Trophoblast cell (in vitro differentiated cells and primary cell): Measurements from ENCODE around the gene SNRNP40.

Experiments
- DNase-seq, 2 donors: peaks; one replicate each; pipeline ENCODE4 v3.0.0-alpha.2; 2016
- H2AFZ ChIP-seq: 2 replicates; pipeline ENCODE4 v1.6.1; 2013; ENCODE audit warnings: low read length, moderate library complexity, mild to moderate bottlenecking; ENCODE audit not compliant: insufficient read depth, poor library complexity
- H2AK5ac ChIP-seq: 2 replicates; pipeline ENCODE4 v1.6.1; 2013; ENCODE audit warnings: mild to moderate bottlenecking, low read length
- H2BK120ac ChIP-seq: 2 replicates; pipeline ENCODE4 v1.6.1; 2013; ENCODE audit warnings: low read length, mild to moderate bottlenecking, moderate library complexity; ENCODE audit not compliant: insufficient read depth, poor library complexity
- H2BK12ac ChIP-seq: 2 replicates; pipeline ENCODE4 v1.6.1; 2013; ENCODE audit warnings: mild to moderate bottlenecking, low read length, moderate library complexity
- H2BK5ac ChIP-seq: 2 replicates; pipeline ENCODE4 v1.6.1; 2013; ENCODE audit warnings: low read length, low read depth, moderate library complexity, mild to moderate bottlenecking; ENCODE audit not compliant: poor library complexity
- H3K14ac ChIP-seq: 2 replicates; pipeline ENCODE4 v1.6.1; 2013; ENCODE audit warnings: mild to moderate bottlenecking, low read length
- H3K18ac ChIP-seq: 2 replicates; pipeline ENCODE4 v1.6.1; 2013; ENCODE audit warnings: mild to moderate bottlenecking, low read length
- H3K23ac ChIP-seq: 2 replicates; pipeline ENCODE4 v1.6.1; 2013; ENCODE audit warnings: low read length
- H3K27ac ChIP-seq: 2 replicates; pipeline ENCODE4 v1.5.1; 2013; ENCODE audit warnings: low read depth, mild to moderate bottlenecking, inconsistent platforms, low read length, moderate library complexity
- H3K27me3 ChIP-seq: 2 replicates; pipeline ENCODE4 v1.6.1; 2013; ENCODE audit warnings: inconsistent platforms, mild to moderate bottlenecking, low read length, moderate library complexity; ENCODE audit not compliant: insufficient read depth
- H3K36me3 ChIP-seq, 2 experiments: 1 replicate in 1 of 2; 2 replicates in 1 of 2; pipeline ENCODE4 v1.6.1; 2013; ENCODE audit warnings: low read length in 2 of 2, mild to moderate bottlenecking in 2 of 2, moderate library complexity in 1 of 2; ENCODE audit not compliant: insufficient read depth in 2 of 2, control insufficient read depth in 1 of 2
- H3K4ac ChIP-seq: 2 replicates; pipeline ENCODE4 v1.6.1; 2013; ENCODE audit warnings: low read depth, mild to moderate bottlenecking, low read length, moderate library complexity
- H3K4me1 ChIP-seq, 2 experiments: 1 replicate in 1 of 2; 2 replicates in 1 of 2; pipeline ENCODE4 v1.6.1; 2013; ENCODE audit warnings: low read length in 2 of 2, mild to moderate bottlenecking in 2 of 2, moderate library complexity in 1 of 2; ENCODE audit not compliant: insufficient read depth in 2 of 2, control insufficient read depth in 1 of 2
- H3K4me2 ChIP-seq: 2 replicates; pipeline ENCODE4 v1.6.1; 2013; ENCODE audit warnings: inconsistent platforms, mild to moderate bottlenecking, low read length, moderate library complexity
- H3K4me3 ChIP-seq: 2 replicates; pipeline ENCODE4 v1.5.1; 2013; ENCODE audit warnings: mild to moderate bottlenecking, low read depth, low read length, inconsistent platforms
- H3K79me1 ChIP-seq: one replicate; pipeline ENCODE4 v1.6.1; 2013; ENCODE audit warnings: low read length
- H3K79me2 ChIP-seq: 2 replicates; pipeline ENCODE4 v1.6.1; 2013; ENCODE audit warnings: low read length, mild to moderate bottlenecking; ENCODE audit not compliant: control insufficient read depth, insufficient read depth, poor library complexity
- H3K9ac ChIP-seq: 2 replicates; pipeline ENCODE4 v1.6.1; 2013; ENCODE audit warnings: mild to moderate bottlenecking, low read length
- H3K9me3 ChIP-seq: 2 replicates; pipeline ENCODE4 v1.6.1; 2013; ENCODE audit warnings: low read depth, mild to moderate bottlenecking, control low read depth, inconsistent platforms, low read length; ENCODE audit not compliant: insufficient read depth
- H4K12ac ChIP-seq: 2 replicates; pipeline ENCODE4 v1.6.1; 2013; ENCODE audit warnings: low read depth, mild to moderate bottlenecking, low read length, moderate library complexity
- H4K8ac ChIP-seq: 2 replicates; pipeline ENCODE4 v1.6.1; 2013; ENCODE audit warnings: low read depth, mild to moderate bottlenecking, low read length, moderate library complexity
- H4K91ac ChIP-seq: one replicate; pipeline ENCODE4 v1.6.1; 2013; ENCODE audit warnings: low read depth, mild to moderate bottlenecking, low read length, moderate library complexity
- WGBS: extraction: QIAGEN DNeasy Blood & Tissue Kit; methylation state at CpG from one replicate; pipeline ENCODE4 v1.1.7; 2013; ENCODE audit warnings: missing lambda C conversion rate; ENCODE audit not compliant: insufficient read length, insufficient coverage; ENCODE audit errors: extremely low coverage; 5-methylcytosine and 5-hydroxymethylcytosine counted together

Gene SNRNP40

DNA sequence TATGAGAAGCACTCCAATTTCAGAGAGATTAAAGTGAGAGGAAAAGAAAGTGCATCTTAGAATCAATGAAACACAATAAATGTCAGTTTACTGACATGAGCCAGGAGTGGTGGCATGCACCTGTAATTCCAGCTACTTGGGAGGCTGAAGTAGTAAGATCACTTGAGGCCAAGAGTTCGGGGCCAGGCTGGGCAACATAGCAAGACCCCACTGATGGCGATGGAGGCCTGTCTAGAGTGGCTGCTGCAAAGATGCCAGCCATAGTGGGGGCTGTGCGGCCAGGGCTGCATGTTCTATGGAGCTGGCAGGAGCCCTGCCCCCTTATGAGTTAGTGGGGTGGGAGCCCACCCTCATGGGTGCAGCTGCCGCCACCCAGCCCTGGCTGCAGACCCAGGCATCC is 27.5 kb upstream of the SNRNP40 start:
- no peak overlapping the region for H4K12ac ChIP-seq

DNA sequence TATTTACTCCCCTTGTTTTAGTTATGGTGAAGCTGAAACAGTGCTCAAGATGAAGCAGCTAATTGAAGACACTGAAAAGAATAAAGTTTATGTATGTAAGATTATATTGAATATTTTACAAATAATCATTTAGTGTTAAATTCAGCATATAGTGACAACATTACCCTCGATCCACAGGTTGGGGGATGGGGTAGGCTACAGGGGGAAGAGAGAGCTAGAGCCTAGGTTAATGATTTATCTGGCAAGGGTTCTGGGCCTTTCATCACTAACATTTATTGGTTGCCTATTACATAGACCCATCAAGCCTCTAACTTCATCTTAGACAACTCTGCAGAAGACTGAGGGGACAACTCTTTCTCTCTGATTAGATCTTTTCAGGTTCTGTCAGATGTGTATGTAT is 21.6 kb upstream of the SNRNP40 start:
- Histone ChIP-seq H3K9ac (no peak overlapping the region), H3K18ac (no peak overlapping the region), H2AK5ac (no peak overlapping the region), H3K79me2 (no peaks in the 10 kb centered on the region), H2BK120ac (no peak overlapping the region), H3K79me1 (no peaks in the 10 kb centered on the region), H2BK12ac (no peak overlapping the region), H3K4me1 (no peaks in the 10 kb centered on the region), H3K4ac (no peak overlapping the region), H3K9me3 (no peaks in the 10 kb centered on the region), H3K14ac (no peak overlapping the region), H4K12ac (no peak overlapping the region), H2BK5ac (no peak overlapping the region), H2AFZ (no peak overlapping the region), H3K27me3 (no peaks in the 10 kb centered on the region), H3K27ac (no peak overlapping the region), H3K23ac (no peak overlapping the region), H4K8ac (no peak overlapping the region), H3K4me2 (no peak overlapping the region), H3K4me3 (no peak overlapping the region), H4K91ac (no peak overlapping the region), H3K36me3 (peaks cover 14 to 18% of the 10 kb centered on the region in 2 experiments)
- no peak for DNase-seq
- no CpG with 5 or more reads among the region's 1 CpG for WGBS

More for the DNA sequence above, 27.5 kb upstream of the SNRNP40 start:
- Histone ChIP-seq H2AFZ (no peak overlapping the region), H3K9me3 (no peaks in the 10 kb centered on the region), H4K8ac (no peak overlapping the region), H4K91ac (no peak overlapping the region), H2BK120ac (no peak overlapping the region), H3K14ac (no peak overlapping the region), H3K4ac (no peak overlapping the region), H3K18ac (no peak overlapping the region), H3K79me1 (no peaks in the 10 kb centered on the region), H3K27ac (no peak overlapping the region), H3K36me3 (peaks cover 11 to 16% of the 10 kb centered on the region in 2 experiments), H3K79me2 (no peaks in the 10 kb centered on the region), H3K9ac (no peak overlapping the region), H2AK5ac (no peak overlapping the region), H2BK5ac (no peak overlapping the region), H3K23ac (no peak overlapping the region), H3K4me2 (no peak overlapping the region), H3K4me1 (no peaks in the 10 kb centered on the region), H3K4me3 (no peak overlapping the region), H2BK12ac (no peak overlapping the region), H3K27me3 (no peaks in the 10 kb centered on the region)
- WGBS: no CpG with 5 or more reads among the region's 4 CpGs
- DNase-seq: no peak

DNA sequence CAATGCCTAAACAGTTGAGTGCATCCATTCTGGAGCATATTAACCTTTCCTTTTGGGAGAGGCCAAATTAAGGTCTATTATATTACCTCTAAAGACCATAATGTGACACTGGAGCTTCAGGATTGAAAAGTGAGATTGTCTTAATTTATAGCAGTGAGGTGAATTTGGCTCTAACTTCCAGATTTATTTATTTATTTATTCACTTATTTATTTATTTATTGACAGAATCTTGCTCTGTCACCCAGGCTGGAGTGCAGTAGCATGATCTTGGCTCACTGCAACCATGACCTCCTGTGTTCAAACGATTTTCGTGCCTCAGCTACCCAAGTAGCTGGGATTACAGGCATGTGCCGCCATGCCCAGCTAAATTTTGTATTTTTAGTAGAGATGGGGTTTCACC is 19.3 kb upstream of the SNRNP40 start:
- Histone ChIP-seq H3K18ac (no peak overlapping the region), H3K9ac (no peak overlapping the region), H3K4ac (no peak overlapping the region), H3K27me3 (no peaks in the 10 kb centered on the region), H4K8ac (no peak overlapping the region), H3K27ac (no peak overlapping the region), H3K9me3 (no peaks in the 10 kb centered on the region), H2BK12ac (no peak overlapping the region), H3K4me1 (no peaks in the 10 kb centered on the region), H3K79me1 (no peaks in the 10 kb centered on the region), H3K4me3 (no peak overlapping the region), H2BK120ac (no peak overlapping the region), H2AFZ (no peak overlapping the region), H3K79me2 (no peaks in the 10 kb centered on the region), H3K23ac (no peak overlapping the region), H3K4me2 (no peak overlapping the region), H2BK5ac (no peak overlapping the region), H3K14ac (no peak overlapping the region), H4K12ac (no peak overlapping the region), H3K36me3 (peaks cover 20 to 23% of the 10 kb centered on the region in 2 experiments), H2AK5ac (no peak overlapping the region), H4K91ac (no peak overlapping the region)
- WGBS: no CpG with 5 or more reads among the region's 3 CpGs
- no peak for DNase-seq

DNA sequence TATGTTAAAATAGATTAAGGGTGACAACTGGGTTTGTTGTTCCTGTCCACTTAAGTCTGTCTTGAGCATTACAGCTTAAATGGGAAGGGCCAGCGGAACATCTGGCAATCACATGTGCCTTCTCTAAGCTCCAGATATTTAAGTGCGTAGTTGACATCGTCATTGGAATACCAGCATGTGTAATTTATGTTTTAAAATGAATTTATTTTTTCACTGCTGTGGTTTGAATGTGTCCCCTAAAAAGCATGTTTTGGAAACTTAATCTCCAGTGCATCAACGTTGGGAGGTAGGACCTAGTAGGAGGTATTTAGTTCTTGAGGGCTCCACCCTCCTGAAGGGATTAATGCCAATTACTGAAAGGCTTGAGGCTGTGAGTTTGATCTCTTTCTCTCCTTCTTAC is 13.6 kb upstream of the SNRNP40 start:
- no peak overlapping the region for H2BK5ac ChIP-seq
- no peak overlapping the region for H3K18ac ChIP-seq
- no CpG with 5 or more reads among the region's 4 CpGs for WGBS
- H2AK5ac ChIP-seq: no peak overlapping the region
- no peak overlapping the region for H2BK120ac ChIP-seq
- H3K27me3 ChIP-seq: no peaks in the 10 kb centered on the region
- H2AFZ ChIP-seq: no peak overlapping the region
- no peaks in the 10 kb centered on the region for H3K4me1 ChIP-seq
- H4K12ac ChIP-seq: no peak overlapping the region
- DNase-seq: no peak
- H3K79me2 ChIP-seq: no peaks in the 10 kb centered on the region
- H3K4me2 ChIP-seq: no peak overlapping the region
- H3K4me3 ChIP-seq: no peak overlapping the region
- no peak overlapping the region for H4K8ac ChIP-seq
- H3K4ac ChIP-seq: no peak overlapping the region
- H3K36me3 ChIP-seq: peaks cover 12 to 15% of the 10 kb centered on the region in 2 experiments
- H4K91ac ChIP-seq: no peak overlapping the region
- no peak overlapping the region for H3K14ac ChIP-seq
- no peaks in the 10 kb centered on the region for H3K79me1 ChIP-seq
- no peaks in the 10 kb centered on the region for H3K9me3 ChIP-seq
- H2BK12ac ChIP-seq: no peak overlapping the region
- H3K9ac ChIP-seq: no peak overlapping the region
- H3K27ac ChIP-seq: no peak overlapping the region
- H3K23ac ChIP-seq: no peak overlapping the region
